H1 (cell line): Measurements from ENCODE around the gene GRK5. TPM values are rescaled to one million over a fixed set of nuclear protein-coding genes. Genes with fewer than 3 reads are reported as not detected.

Source experiments
- POLR2AphosphoS5 ChIP-seq: IDR thresholded peaks from 2 replicates; pipeline ENCODE4 v1.6.1; 2011; ENCODE audit warnings: low read depth, low read length
- TEAD4 ChIP-seq: IDR thresholded peaks from 2 replicates; pipeline ENCODE4 v1.6.1; 2012; ENCODE audit warnings: low read depth, low read length, inconsistent platforms, mixed read lengths
- polyA plus RNA-seq, 7 experiments: library from polyadenylated mRNA; depleted of rRNA in 3 of 7; stranded (reverse) in 5 of 7; unstranded in 2 of 7; fragments of >200 nt in 5 of 7; fragments of 200-250 nt in 2 of 7; gene quantifications; 1 replicate in 5 of 7; 2 replicates in 1 of 7; 4 replicates in 1 of 7; pipeline versions ENCODE4 v1.2.1 to v1.2.3, GENCODE V29; 2011 to 2013; ENCODE audit warnings: missing spikeins in 2 of 7, mixed read lengths in 2 of 7
- total RNA-seq: library from RNA; stranded (reverse); fragmentation: NEBNext Ultra II Directional; extraction: Animal tissue kit (Norgen Biotek cat#: 25700); gene quantifications from 2 replicates; pipeline ENCODE4 v1.2.1, GENCODE V29; 2021

The GRK5 gene
- total and polyA plus RNA-seq, 2 of the 8 experiments (the other 6 are each of a cell fraction or from before 2014, with no cell fraction given), result 0.54 to 2.5 TPM

- no peak for TF ChIP-seq TEAD4
- TF ChIP-seq POLR2AphosphoS5, result no peak
Observed at GRCh38 chr10:119398996-119399395, 191.6 kb downstream of the GRK5 start (continued).
